Measurements from ENCODE around the gene EIF2B1.

DNA sequence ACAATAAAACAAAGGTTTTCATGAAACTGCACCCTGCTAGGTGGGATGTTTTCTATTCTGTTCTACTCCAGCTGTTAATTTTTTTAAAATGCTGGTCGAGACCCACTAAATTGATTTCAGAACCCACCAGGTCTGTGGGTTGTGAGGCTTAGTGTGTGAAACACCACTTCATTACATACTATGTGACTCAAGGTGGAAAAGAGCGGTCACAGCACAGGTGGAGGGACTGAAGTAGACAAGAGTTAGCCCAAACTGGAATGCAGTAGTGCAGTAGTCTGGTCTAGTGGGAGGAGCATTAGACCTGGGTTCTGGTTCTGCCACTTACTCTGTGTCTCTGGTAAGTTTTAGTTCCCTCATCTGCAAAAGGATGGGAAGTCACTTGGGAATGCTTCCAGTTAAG, 19.4 kb downstream of the EIF2B1 start:
- TF ChIP-seq EZH2 (optimal IDR thresholded peaks at IDR 0.05; ENCODE audit: low read depth, low read length) (no peak), EZH2phosphoT487 (IDR thresholded peaks at IDR 0.05; ENCODE audit: low read length) (no peak)

All from MM.1S (cell line).